ENCODE results near the gene NDFIP2.

GRCh38 chr13:79463604-79464003, 17.4 kb upstream of the NDFIP2 start:
- TF ChIP-seq POLR2A (IDR thresholded peaks at IDR 0.05): no peak
- no peak for TF ChIP-seq POLR2AphosphoS5 (IDR thresholded peaks at IDR 0.05)
- TF ChIP-seq CTCF (IDR thresholded peaks at IDR 0.05): no peak

All from transverse colon (tissue), 4 donors.